ENCODE measurements around the gene CRTC1. TPM values are rescaled to one million over a fixed set of nuclear protein-coding genes. Genes with fewer than 3 reads are reported as not detected.
"Not testable (repeated sequence)": the region's sequence is repeated elsewhere in the genome, so short reads cannot be mapped to it uniquely, and the experiment has no call there.

Gene CRTC1
- total RNA-seq, 1 experiment from 2014 or later = 18.1 TPM

DNA sequence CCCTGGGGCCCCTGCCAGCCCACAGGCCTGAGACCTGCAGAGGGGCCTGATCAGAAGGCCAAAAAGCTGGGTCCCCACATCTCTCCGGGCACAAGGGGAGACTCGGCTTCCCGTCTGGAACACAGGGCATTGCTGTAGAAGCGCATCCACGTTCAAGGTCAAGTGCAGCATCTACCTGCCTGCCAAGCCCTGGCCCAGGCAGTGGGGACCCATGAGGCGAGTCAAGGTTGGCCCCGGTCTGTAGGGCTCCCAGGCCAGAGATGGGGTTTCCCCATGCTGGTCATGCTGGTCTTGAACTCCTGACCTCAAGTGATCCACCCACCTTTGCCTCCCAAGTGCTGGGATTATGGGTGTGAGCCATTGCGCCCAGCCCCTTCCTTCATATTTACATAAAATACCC is 121.2 kb downstream of the CRTC1 start:
- Histone ChIP-seq H3K27me3 (replicated peaks; ENCODE audit: insufficient read depth, low read depth, low read length, poor library complexity) (no peaks in the 10 kb centered on the region), H3K27ac (ENCODE audit: low read depth, low read length, poor library complexity, severe bottlenecking) (no peak overlapping the region), H3K36me3 (ENCODE audit: insufficient read depth, low read length, poor library complexity, severe bottlenecking) (no peaks in the 10 kb centered on the region), H3K4me1 (ENCODE audit: insufficient read depth, low read length, poor library complexity, severe bottlenecking) (no peaks in the 10 kb centered on the region), H3K9me3 (ENCODE audit: low read depth, low read length, poor library complexity, severe bottlenecking) (no peaks in the 10 kb centered on the region), H3K4me3 (ENCODE audit: low read depth, low read length, poor library complexity, severe bottlenecking) (no peak overlapping the region)
- DNase-seq (ENCODE audit: low spot score) = no peak
- ChIA-PET POLR2A (ENCODE audit: low non-redundant PET) (no interaction called here), CTCF (no interaction called here)
- intact Hi-C loops (cut with micrococcal nuclease; ENCODE audit: unreplicated experiment) = no loop called here
- TF ChIP-seq EZH2 (IDR thresholded peaks at IDR 0.05; ENCODE audit: borderline replicate concordance, low read depth, low read length, poor library complexity, severe bottlenecking) = no peak
- TF ChIP-seq, protein P1, sequence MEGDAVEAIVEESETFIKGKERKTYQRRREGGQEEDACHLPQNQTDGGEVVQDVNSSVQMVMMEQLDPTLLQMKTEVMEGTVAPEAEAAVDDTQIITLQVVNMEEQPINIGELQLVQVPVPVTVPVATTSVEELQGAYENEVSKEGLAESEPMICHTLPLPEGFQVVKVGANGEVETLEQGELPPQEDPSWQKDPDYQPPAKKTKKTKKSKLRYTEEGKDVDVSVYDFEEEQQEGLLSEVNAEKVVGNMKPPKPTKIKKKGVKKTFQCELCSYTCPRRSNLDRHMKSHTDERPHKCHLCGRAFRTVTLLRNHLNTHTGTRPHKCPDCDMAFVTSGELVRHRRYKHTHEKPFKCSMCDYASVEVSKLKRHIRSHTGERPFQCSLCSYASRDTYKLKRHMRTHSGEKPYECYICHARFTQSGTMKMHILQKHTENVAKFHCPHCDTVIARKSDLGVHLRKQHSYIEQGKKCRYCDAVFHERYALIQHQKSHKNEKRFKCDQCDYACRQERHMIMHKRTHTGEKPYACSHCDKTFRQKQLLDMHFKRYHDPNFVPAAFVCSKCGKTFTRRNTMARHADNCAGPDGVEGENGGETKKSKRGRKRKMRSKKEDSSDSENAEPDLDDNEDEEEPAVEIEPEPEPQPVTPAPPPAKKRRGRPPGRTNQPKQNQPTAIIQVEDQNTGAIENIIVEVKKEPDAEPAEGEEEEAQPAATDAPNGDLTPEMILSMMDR (conservative IDR thresholded peaks at IDR 0.05; ENCODE audit: low read depth, low read length) = no peak
- BruUV-seq (replicated peaks) = no TSS peak

DNA sequence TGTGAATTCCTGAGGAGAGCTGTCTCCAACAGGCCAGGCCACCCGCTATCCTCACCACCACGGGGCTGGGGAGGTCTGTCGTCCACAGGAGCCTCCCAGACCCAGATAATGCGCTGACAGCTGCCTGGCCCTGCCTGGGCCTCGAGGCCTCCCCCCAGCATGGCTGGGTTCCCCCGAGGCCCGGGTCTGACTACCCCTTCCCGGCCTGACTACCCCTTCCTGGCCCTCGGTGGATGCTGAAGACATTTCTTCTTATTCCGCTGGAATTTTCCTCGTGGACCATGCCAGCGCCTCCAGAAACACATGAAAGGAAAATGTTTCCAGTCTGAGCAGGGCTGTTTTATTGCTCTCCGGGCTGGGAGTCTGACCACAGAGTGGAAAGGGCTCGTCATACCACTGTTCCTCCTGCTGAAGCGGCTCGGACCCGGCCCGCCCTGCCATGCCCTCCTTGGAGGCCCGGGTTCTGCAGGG is 124.4 kb downstream of the CRTC1 start:
- DNase-seq (ENCODE audit: low spot score) = no peak
- Histone ChIP-seq H3K4me1 (ENCODE audit: insufficient read depth, low read length, poor library complexity, severe bottlenecking) (no peaks in the 10 kb centered on the region), H3K4me3 (ENCODE audit: low read depth, low read length, poor library complexity, severe bottlenecking) (no peak overlapping the region), H3K36me3 (ENCODE audit: insufficient read depth, low read length, poor library complexity, severe bottlenecking) (no peaks in the 10 kb centered on the region), H3K9me3 (ENCODE audit: low read depth, low read length, poor library complexity, severe bottlenecking) (no peaks in the 10 kb centered on the region), H3K27me3 (replicated peaks; ENCODE audit: insufficient read depth, low read depth, low read length, poor library complexity) (no peaks in the 10 kb centered on the region), H3K27ac (ENCODE audit: low read depth, low read length, poor library complexity, severe bottlenecking) (no peak overlapping the region)
- intact Hi-C loops (cut with micrococcal nuclease; ENCODE audit: unreplicated experiment) = no loop called here
- ChIA-PET CTCF (no interaction called here), POLR2A (ENCODE audit: low non-redundant PET) (no interaction called here)
- BruUV-seq (replicated peaks) = no TSS peak
- TF ChIP-seq, protein P1 (conservative IDR thresholded peaks at IDR 0.05; ENCODE audit: low read depth, low read length) = no peak
- no peak for TF ChIP-seq EZH2 (IDR thresholded peaks at IDR 0.05; ENCODE audit: borderline replicate concordance, low read depth, low read length, poor library complexity, severe bottlenecking)

DNA sequence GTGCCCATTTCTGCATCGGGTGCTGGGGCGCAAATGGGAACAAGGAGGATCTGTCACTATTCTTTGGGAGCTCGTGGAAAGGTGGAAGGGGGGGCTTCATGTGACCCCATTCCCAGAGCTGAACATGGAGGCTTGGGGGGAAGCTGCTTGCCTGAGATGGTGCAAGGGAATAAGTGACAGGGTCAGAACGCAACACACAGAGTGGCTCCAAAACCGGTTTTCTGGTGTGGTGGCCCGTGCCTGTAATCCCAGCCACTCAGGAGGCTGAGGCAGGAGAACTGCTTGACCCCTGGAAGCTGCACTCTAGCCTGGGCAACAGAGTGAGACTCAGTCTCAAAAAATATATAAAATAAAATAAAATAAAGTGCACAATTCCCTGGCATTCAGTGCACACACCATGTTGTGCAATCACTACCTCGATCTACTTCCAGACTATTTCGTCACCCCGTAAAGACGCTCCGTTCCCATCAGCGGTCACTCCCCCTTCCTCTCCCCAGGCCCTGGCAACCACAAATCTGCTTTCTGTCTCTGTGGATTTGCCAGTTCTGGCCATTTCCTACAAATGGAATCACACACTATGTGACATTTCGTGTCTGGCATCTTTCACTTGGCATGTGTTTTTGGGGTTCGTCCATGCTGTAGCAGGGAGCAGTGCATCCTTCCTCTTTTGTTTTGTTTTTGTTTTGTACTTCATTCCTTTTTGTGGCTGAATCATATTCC is 125.8 kb downstream of the CRTC1 start:
- H3K4me3 ChIP-seq (ENCODE audit: low read depth, low read length, poor library complexity, severe bottlenecking) = no peak overlapping the region
- H3K9me3 ChIP-seq (ENCODE audit: low read depth, low read length, poor library complexity, severe bottlenecking) = no peaks in the 10 kb centered on the region
- no peak overlapping the region for H3K27ac ChIP-seq (ENCODE audit: low read depth, low read length, poor library complexity, severe bottlenecking)
- POLR2A ChIA-PET (ENCODE audit: low non-redundant PET) = no interaction called here
- intact Hi-C loops (cut with micrococcal nuclease; ENCODE audit: unreplicated experiment) = no loop called here
- TF ChIP-seq, protein P1 (conservative IDR thresholded peaks at IDR 0.05; ENCODE audit: low read depth, low read length) = no peak
- DNase-seq (ENCODE audit: low spot score) = peak; percentile 43
- CTCF ChIA-PET = no interaction called here
- no peaks in the 10 kb centered on the region for H3K4me1 ChIP-seq (ENCODE audit: insufficient read depth, low read length, poor library complexity, severe bottlenecking)
- no TSS peak for BruUV-seq (replicated peaks)
- H3K27me3 ChIP-seq (replicated peaks; ENCODE audit: insufficient read depth, low read depth, low read length, poor library complexity) = no peaks in the 10 kb centered on the region
- H3K36me3 ChIP-seq (ENCODE audit: insufficient read depth, low read length, poor library complexity, severe bottlenecking) = no peaks in the 10 kb centered on the region

DNA sequence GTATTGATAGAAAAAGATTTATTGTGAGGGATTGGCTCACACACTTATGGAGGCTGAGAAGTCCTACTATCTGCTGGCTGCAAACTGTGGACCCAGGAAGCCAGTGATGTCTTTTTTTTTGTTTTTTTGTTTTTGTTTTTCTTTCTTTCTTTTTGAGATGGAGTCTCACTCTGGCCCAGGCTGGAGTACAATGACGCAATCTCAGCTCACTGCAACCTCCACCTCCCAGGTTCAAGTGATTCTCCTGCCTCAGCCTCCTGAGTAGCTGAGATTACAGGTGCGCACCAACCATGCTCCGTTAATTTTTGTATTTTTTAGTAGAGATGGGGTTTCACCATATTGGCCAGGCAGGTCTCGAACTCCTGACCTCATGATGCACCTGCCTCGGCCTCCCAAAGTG is 128.2 kb downstream of the CRTC1 start:
- DNase-seq (ENCODE audit: low spot score); intact Hi-C loops (cut with micrococcal nuclease; ENCODE audit: unreplicated experiment); H3K9me3 ChIP-seq (ENCODE audit: low read depth, low read length, poor library complexity, severe bottlenecking); H3K4me3 ChIP-seq (ENCODE audit: low read depth, low read length, poor library complexity, severe bottlenecking); H3K36me3 ChIP-seq (ENCODE audit: insufficient read depth, low read length, poor library complexity, severe bottlenecking); CTCF ChIA-PET; H3K4me1 ChIP-seq (ENCODE audit: insufficient read depth, low read length, poor library complexity, severe bottlenecking); BruUV-seq (replicated peaks); H3K27me3 ChIP-seq (replicated peaks; ENCODE audit: insufficient read depth, low read depth, low read length, poor library complexity); H3K27ac ChIP-seq (ENCODE audit: low read depth, low read length, poor library complexity, severe bottlenecking): not testable (repeated sequence)
- POLR2A ChIA-PET (ENCODE audit: low non-redundant PET) = interaction anchor here (0.5 kb wide), 1 partner anchor 16 kb away, joined by 7 read pairs; no protein-coding TSS in a partner anchor
